HepG2 (cell line): Measurements from ENCODE around the gene PMM2. TPM values are rescaled to one million over a fixed set of nuclear protein-coding genes. Genes with fewer than 3 reads are reported as not detected.

Experiments used
- ATAD3A ChIP-seq: sonication (generic); formaldehyde crosslinking; IDR thresholded peaks from 2 replicates; pipeline ENCODE4 v1.4.0; 2020; ENCODE audit warnings: missing genetic modification reagents
- KDM4B ChIP-seq: sonication (generic); formaldehyde crosslinking; IDR thresholded peaks from 2 replicates; pipeline ENCODE4 v1.4.0; 2020; ENCODE audit warnings: missing genetic modification reagents
- PPARG ChIP-seq: conservative IDR thresholded peaks from 2 replicates; pipeline ENCODE4 v1.6.1; 2016; ENCODE audit warnings: missing biosample characterization, missing genetic modification reagents
- SAP130 ChIP-seq: IDR thresholded peaks from 2 replicates; pipeline ENCODE4 v1.6.1; 2016; ENCODE audit warnings: low read depth
- ZFP36L2 ChIP-seq: sonication (generic); formaldehyde crosslinking; IDR thresholded peaks from 2 replicates; pipeline ENCODE4 v1.4.0; 2020; ENCODE audit warnings: missing genetic modification reagents
- ZNF552 ChIP-seq: sonication (generic); formaldehyde crosslinking; IDR thresholded peaks from 2 replicates; pipeline ENCODE4 v1.9.0; 2022; ENCODE audit warnings: missing genetic modification reagents, mild to moderate bottlenecking, borderline replicate concordance
- ZNF629 ChIP-seq: sonication (generic); formaldehyde crosslinking; conservative IDR thresholded peaks from 2 replicates; pipeline ENCODE4 v1.5.0; 2020; ENCODE audit warnings: missing genetic modification reagents
- ZNF839 ChIP-seq: sonication (generic); formaldehyde crosslinking; IDR thresholded peaks from 2 replicates; pipeline ENCODE4 v1.4.0; 2020; ENCODE audit warnings: missing genetic modification reagents, mild to moderate bottlenecking, borderline replicate concordance
- ZNF891 ChIP-seq: sonication (generic); formaldehyde crosslinking; IDR thresholded peaks from 2 replicates; pipeline ENCODE4 v1.5.0; 2020; ENCODE audit warnings: mild to moderate bottlenecking, missing genetic modification reagents
- ZSCAN25 ChIP-seq: sonication (generic); formaldehyde crosslinking; IDR thresholded peaks from 2 replicates; pipeline ENCODE4 v1.8.0; 2022; ENCODE audit warnings: mild to moderate bottlenecking, missing genetic modification reagents
- polyA plus RNA-seq, 8 experiments: library from polyadenylated mRNA; depleted of rRNA in 3 of 8; stranded (reverse) in 7 of 8; unstranded in 1 of 8; fragments of >200 nt; fragmentation: Illumina TruSeq in 4 of 8; extraction: Trizol in 4 of 8; gene quantifications; 2 replicates each; pipeline versions ENCODE4 v1.2.1 to v1.2.3, GENCODE V29; 2011 to 2016; ENCODE audit warnings: low read depth in 4 of 8, missing spikeins in 1 of 8, mixed read lengths in 1 of 8; ENCODE audit not compliant: insufficient read depth in 1 of 8
- total RNA-seq, 5 experiments: library from RNA; depleted of rRNA; stranded (reverse); fragments of >200 nt; fragmentation: Illumina TruSeq; extraction: Trizol; gene quantifications; 2 replicates each; pipeline ENCODE4 v1.2.3, GENCODE V29; 2016; ENCODE audit warnings: low read depth in 1 of 5
- TF ChIP-seq, protein P1 (sequence below): sonication (generic); formaldehyde crosslinking; IDR thresholded peaks from 2 replicates; pipeline ENCODE4 v1.4.0; 2020; ENCODE audit warnings: missing genetic modification reagents
- TF ChIP-seq, protein P2 (sequence below): sonication (generic); formaldehyde crosslinking; conservative IDR thresholded peaks from 2 replicates; pipeline ENCODE4 v1.4.0; 2020; ENCODE audit warnings: missing genetic modification reagents
- TF ChIP-seq, protein P3 (sequence below): sonication (generic); formaldehyde crosslinking; IDR thresholded peaks from 2 replicates; pipeline ENCODE4 v1.5.0; 2020; ENCODE audit warnings: missing genetic modification reagents, mild to moderate bottlenecking, borderline replicate concordance
- TF ChIP-seq, protein P4 (sequence below): conservative IDR thresholded peaks from 2 replicates; pipeline ENCODE4 v1.6.1; 2018; ENCODE audit warnings: missing genetic modification reagents
- TF ChIP-seq, protein P5 (sequence below): sonication (generic); formaldehyde crosslinking; IDR thresholded peaks from 2 replicates; pipeline ENCODE4 v1.4.0; 2020; ENCODE audit warnings: mild to moderate bottlenecking, missing genetic modification reagents, borderline replicate concordance
- TF ChIP-seq, protein P6 (sequence below): sonication (generic); formaldehyde crosslinking; conservative IDR thresholded peaks from 2 replicates; pipeline ENCODE4 v1.4.0; 2020; ENCODE audit warnings: missing genetic modification reagents
- TF ChIP-seq, protein P7 (sequence below): sonication (generic); formaldehyde crosslinking; IDR thresholded peaks from 2 replicates; pipeline ENCODE4 v1.8.0; 2022; ENCODE audit warnings: low read depth, missing genetic modification reagents

PMM2 gene
- total and polyA plus RNA-seq, 2 of the 13 experiments (the other 11 are each of a cell fraction or from before 2014, with no cell fraction given): 52.2 to 93.7 TPM

DNA sequence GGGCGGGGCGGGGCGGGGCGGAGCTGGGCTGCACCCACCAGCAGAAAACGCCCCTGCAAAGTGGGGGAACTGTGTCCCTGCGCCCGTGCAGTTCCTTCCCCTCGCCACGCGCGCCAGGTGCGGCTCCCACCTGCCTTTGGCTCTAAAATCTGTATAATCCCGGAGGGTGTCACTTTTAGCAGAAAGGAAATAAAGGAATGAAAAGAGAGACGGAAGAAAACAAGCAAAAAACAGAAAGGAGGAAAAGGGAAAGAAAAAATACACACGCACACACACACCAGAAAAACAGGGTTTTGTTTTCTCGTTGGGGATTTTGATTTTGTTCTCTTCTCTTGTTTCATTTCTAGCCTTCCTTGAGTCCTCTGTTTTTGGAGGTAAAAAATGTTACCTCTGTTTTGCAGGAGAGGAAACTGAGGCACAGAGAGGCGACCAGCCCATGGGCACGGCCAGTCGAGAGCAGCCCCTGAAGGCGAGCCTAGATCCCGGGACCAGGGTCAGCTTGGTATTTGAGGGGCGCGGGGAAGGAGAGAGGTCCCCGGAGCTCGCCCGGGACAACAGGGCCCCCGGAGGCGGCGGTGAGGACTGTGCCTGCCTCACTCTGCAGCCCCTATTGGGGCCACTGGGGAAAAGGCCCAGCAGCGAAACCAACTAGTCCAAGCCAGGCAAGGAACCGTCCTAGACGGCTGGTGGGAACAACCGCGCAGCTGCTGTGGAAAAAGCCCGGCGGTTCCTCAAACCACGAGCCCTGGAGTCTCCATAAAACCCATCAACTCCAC is 71.8 kb downstream of the PMM2 start (continued):
- TF ChIP-seq, protein P1, sequence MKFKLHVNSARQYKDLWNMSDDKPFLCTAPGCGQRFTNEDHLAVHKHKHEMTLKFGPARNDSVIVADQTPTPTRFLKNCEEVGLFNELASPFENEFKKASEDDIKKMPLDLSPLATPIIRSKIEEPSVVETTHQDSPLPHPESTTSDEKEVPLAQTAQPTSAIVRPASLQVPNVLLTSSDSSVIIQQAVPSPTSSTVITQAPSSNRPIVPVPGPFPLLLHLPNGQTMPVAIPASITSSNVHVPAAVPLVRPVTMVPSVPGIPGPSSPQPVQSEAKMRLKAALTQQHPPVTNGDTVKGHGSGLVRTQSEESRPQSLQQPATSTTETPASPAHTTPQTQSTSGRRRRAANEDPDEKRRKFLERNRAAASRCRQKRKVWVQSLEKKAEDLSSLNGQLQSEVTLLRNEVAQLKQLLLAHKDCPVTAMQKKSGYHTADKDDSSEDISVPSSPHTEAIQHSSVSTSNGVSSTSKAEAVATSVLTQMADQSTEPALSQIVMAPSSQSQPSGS (CRISPR knock-in tag): no peak
- TF ChIP-seq ZNF552 (CRISPR knock-in tag) (no peak), ATAD3A (no peak), ZNF891 (CRISPR knock-in tag) (peak; percentile 52; the same call in 1 of the 2 replicates), KDM4B (CRISPR knock-in tag) (no peak; the same call in none of the 2 replicates), ZFP36L2 (no peak), ZNF839 (no peak), ZSCAN25 (no peak; the same call in 1 of the 2 replicates), SAP130 (CRISPR knock-in tag) (peak; percentile 81), PPARG (no peak), ZNF629 (CRISPR knock-in tag) (no peak)
- TF ChIP-seq, protein P2, sequence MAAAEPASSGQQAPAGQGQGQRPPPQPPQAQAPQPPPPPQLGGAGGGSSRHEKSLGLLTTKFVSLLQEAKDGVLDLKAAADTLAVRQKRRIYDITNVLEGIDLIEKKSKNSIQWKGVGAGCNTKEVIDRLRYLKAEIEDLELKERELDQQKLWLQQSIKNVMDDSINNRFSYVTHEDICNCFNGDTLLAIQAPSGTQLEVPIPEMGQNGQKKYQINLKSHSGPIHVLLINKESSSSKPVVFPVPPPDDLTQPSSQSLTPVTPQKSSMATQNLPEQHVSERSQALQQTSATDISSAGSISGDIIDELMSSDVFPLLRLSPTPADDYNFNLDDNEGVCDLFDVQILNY (CRISPR knock-in tag): no peak
- TF ChIP-seq, protein P3, sequence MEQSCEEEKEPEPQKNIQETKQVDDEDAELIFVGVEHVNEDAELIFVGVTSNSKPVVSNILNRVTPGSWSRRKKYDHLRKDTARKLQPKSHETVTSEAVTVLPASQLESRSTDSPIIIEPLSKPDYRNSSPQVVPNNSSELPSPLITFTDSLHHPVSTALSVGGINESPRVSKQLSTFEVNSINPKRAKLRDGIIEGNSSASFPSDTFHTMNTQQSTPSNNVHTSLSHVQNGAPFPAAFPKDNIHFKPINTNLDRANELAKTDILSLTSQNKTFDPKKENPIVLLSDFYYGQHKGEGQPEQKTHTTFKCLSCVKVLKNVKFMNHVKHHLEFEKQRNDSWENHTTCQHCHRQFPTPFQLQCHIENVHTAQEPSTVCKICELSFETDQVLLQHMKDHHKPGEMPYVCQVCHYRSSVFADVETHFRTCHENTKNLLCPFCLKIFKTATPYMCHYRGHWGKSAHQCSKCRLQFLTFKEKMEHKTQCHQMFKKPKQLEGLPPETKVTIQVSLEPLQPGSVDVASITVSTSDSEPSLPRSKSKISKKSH (CRISPR knock-in tag): 0 out of 2 replicates have a peak, but pooled peaks have one; percentile 35
- TF ChIP-seq, protein P4, sequence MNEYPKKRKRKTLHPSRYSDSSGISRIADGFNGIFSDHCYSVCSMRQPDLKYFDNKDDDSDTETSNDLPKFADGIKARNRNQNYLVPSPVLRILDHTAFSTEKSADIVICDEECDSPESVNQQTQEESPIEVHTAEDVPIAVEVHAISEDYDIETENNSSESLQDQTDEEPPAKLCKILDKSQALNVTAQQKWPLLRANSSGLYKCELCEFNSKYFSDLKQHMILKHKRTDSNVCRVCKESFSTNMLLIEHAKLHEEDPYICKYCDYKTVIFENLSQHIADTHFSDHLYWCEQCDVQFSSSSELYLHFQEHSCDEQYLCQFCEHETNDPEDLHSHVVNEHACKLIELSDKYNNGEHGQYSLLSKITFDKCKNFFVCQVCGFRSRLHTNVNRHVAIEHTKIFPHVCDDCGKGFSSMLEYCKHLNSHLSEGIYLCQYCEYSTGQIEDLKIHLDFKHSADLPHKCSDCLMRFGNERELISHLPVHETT (CRISPR knock-in tag): no peak
- TF ChIP-seq, protein P5, sequence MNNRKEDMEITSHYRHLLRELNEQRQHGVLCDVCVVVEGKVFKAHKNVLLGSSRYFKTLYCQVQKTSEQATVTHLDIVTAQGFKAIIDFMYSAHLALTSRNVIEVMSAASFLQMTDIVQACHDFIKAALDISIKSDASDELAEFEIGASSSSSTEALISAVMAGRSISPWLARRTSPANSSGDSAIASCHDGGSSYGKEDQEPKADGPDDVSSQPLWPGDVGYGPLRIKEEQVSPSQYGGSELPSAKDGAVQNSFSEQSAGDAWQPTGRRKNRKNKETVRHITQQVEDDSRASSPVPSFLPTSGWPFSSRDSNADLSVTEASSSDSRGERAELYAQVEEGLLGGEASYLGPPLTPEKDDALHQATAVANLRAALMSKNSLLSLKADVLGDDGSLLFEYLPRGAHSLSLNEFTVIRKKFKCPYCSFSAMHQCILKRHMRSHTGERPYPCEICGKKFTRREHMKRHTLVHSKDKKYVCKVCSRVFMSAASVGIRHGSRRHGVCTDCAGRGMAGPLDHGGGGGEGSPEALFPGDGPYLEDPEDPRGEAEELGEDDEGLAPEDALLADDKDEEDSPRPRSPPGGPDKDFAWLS (CRISPR knock-in tag): 0 out of 2 replicates have a peak, but pooled peaks have one; percentile 20
- TF ChIP-seq, protein P6, sequence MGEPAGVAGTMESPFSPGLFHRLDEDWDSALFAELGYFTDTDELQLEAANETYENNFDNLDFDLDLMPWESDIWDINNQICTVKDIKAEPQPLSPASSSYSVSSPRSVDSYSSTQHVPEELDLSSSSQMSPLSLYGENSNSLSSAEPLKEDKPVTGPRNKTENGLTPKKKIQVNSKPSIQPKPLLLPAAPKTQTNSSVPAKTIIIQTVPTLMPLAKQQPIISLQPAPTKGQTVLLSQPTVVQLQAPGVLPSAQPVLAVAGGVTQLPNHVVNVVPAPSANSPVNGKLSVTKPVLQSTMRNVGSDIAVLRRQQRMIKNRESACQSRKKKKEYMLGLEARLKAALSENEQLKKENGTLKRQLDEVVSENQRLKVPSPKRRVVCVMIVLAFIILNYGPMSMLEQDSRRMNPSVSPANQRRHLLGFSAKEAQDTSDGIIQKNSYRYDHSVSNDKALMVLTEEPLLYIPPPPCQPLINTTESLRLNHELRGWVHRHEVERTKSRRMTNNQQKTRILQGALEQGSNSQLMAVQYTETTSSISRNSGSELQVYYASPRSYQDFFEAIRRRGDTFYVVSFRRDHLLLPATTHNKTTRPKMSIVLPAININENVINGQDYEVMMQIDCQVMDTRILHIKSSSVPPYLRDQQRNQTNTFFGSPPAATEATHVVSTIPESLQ: no peak; the same call in 1 of the 2 replicates
- TF ChIP-seq, protein P7, sequence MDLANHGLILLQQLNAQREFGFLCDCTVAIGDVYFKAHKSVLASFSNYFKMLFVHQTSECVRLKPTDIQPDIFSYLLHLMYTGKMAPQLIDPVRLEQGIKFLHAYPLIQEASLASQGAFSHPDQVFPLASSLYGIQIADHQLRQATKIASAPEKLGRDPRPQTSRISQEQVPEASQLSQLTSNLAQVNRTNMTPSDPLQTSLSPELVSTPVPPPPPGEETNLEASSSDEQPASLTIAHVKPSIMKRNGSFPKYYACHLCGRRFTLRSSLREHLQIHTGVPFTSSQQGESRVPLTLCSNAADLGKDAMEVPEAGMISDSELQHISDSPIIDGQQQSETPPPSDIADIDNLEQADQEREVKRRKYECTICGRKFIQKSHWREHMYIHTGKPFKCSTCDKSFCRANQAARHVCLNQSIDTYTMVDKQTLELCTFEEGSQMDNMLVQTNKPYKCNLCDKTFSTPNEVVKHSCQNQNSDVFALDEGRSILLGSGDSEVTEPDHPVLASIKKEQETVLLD (CRISPR knock-in tag): peak; percentile 34; the same call in 1 of the 2 replicates
